Measurements from ENCODE around the gene GABPB2.

GABPB2 gene

DNA sequence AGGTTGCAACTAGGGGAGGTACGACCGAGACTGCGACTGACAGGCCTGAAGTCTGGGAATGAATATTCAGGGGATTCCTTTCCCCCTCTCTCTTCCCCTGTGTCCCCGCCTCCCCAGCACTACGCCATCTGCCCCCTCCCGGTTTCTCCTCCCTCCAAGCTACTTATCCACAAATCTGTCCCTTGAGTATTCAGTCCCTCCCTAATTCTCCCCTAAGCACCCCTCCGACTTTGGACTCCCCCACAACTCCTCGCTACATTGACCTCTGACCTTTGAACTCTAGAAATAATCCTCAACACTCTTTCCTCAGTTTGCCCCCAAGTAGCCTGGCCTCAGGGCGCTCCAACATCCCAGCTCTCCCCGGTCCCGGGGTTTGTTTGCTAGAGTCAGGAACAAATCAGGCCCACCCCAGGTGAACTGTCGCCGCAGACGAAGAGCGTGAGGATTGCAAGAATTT, 94.7 kb downstream of the GABPB2 start:
- no peak for DNase-seq

DNA sequence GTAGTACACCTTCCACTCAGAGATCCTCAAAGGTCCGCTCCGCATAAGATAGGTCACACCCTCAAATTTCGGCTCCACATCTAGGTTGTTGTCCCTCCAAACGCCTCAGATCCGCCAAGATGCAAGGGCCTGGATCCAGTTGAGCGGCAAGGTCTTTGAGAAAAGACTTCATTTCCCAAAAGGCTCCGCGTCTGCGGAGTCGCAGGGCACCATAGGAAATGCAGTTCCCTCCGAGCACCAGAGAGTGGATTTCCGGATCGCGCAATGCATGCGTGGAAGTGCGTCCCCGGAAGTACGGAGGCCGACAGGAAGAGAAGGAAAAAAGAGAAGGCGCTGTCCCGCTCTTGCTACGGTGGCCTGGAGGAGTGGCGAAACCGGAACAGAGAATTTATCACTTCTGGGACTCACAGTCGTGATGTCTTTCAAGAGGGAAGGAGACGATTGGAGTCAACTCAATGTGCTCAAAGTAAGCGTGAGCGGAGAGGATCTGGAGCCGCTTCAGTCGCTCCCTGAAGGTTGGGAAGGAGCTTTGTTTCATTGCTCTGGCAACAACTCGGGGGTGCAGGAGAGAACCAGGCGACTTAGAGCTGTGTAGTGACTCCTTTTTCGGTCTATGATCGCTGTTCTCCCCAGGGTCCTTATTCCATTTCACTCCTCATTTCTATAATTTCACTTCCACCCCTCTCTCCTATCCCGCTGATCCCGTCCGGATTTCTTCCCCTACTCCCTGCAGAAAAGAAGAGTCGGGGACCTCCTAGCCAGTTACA, 95.4 kb downstream of the GABPB2 start, which contains the start of the genes LYSMD1 and SCNM1:
LYSMD1 (minus strand) TSS at position 165 of the 767 bp plus-strand sequence. CDS start 644 bp downstream, outside the sequence.
SCNM1 (plus strand) TSS at position 407 of the 767 bp plus-strand sequence; CDS start at position 416, 9 bp downstream.
- peak; percentile 94 for DNase-seq

DNA sequence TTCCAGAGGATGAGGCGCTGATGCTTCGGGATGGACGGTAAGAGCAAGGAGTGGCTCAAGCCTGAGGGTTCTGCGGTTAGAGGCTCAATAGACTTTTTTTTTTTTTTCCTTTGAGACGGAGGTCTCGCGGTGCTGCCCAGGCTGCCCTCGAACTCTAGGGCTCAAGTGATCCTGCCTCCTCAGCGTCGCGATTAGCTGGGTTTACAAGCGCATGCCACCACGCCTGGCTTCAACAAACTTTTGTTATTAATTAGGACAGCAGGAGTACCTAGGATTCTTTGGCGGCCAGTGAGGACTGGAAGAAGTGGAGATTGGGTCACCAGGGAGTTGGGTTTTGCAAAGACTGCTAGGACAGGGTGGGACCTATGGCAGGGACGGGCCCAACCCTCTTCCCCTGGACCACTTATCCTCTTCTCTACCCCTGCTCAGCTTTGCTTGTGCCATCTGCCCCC, 96.0 kb downstream of the GABPB2 start:
- no peak for DNase-seq

DNA sequence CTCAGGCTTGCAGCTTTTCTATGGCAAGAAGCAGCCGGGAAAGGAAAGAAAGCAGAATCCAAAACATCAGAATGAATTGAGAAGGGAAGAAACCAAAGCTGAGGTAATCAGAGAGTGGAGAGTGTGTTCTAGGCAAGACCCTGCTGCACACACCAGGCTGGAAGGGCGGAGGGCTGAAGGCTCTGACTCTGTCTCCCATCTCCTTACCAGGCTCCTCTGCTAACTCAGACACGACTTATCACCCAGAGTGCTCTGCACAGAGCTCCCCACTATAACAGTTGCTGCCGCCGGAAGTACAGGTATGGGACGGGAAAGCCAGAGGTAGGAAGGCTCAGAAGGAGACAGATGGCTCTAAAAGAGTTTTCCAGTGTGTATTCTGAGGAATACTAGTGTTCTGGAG, 96.6 kb downstream of the GABPB2 start:
- no peak for DNase-seq

DNA sequence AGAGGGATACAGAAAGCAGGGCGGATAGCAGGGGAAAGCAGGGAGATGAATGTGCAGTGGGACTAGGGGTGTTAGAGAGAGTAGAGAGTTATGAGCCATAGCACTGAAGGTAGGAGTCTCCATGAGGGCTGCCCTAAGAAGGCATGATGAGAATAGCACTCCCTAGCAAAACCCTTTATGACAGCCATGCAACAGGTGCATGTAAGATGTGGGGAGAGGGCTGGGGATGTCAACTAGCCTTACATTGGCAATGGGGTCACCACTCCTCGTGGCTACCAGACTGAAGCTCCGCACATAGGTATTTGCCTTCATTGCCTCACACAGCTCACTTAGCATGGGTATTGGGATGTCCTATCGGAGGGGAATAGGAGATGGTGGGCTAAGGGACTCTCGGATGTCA, 100.6 kb downstream of the GABPB2 start:
- DNase-seq, result no peak
